Measurements from ENCODE around the gene TRIM46. TPM values are rescaled to one million over a fixed set of nuclear protein-coding genes. Genes with fewer than 3 reads are reported as not detected.
A peak's percentile ranks its signal among the peaks of the same experiment; 100 is the strongest.

TRIM46 gene
- total and polyA plus RNA-seq, 9 of the 15 experiments (the other 6 are each of a cell fraction or from before 2014, with no cell fraction given): 0.05 to 0.60 (median 0.16) TPM; not detected in 3

DNA sequence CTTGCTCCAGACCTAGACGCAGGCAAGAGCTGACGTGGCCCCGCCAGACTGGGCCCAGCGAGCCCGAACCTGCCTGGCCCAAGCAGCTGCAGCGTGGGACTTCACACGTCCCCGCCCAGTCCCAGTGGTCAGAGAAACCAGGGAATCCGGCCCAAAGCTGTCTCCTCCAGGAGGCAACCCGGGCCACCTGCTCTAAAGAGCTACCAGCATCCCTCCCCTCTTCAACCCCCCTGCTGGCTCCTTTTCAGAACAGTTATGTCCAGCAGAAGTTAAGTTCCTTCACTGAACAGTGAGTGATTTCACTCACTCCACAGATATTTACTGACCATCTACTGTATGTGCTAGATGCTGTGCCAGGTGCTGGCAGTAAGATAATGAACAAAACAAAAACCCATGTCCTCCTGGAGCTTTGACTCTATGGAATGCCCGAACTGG lies 48.1 kb upstream of the TRIM46 start:
- no peaks in the 10 kb centered on the region for H3K9me3 ChIP-seq (replicated peaks; ENCODE audit: control insufficient read depth, insufficient read depth, low read depth, low read length)
- H3K4me2 ChIP-seq (ENCODE audit: insufficient read depth, low read length): no peak overlapping the region
- DNase-seq (ENCODE audit: extremely low read depth in 1 of 4, low spot score in 3 of 4) (no peak), FAIRE-seq (no peak), ATAC-seq (no peak)
- in situ Hi-C loops (cut with MboI): no loop called here
- H3K27me3 ChIP-seq (ENCODE audit: control insufficient read depth in 2 of 2, insufficient read depth in 2 of 2, low read length in 2 of 2): no peaks in the 10 kb centered on the region
- no peak for TF ChIP-seq KLF10 (CRISPR knock-in tag; IDR thresholded peaks at IDR 0.05)
- TF ChIP-seq, protein P1, sequence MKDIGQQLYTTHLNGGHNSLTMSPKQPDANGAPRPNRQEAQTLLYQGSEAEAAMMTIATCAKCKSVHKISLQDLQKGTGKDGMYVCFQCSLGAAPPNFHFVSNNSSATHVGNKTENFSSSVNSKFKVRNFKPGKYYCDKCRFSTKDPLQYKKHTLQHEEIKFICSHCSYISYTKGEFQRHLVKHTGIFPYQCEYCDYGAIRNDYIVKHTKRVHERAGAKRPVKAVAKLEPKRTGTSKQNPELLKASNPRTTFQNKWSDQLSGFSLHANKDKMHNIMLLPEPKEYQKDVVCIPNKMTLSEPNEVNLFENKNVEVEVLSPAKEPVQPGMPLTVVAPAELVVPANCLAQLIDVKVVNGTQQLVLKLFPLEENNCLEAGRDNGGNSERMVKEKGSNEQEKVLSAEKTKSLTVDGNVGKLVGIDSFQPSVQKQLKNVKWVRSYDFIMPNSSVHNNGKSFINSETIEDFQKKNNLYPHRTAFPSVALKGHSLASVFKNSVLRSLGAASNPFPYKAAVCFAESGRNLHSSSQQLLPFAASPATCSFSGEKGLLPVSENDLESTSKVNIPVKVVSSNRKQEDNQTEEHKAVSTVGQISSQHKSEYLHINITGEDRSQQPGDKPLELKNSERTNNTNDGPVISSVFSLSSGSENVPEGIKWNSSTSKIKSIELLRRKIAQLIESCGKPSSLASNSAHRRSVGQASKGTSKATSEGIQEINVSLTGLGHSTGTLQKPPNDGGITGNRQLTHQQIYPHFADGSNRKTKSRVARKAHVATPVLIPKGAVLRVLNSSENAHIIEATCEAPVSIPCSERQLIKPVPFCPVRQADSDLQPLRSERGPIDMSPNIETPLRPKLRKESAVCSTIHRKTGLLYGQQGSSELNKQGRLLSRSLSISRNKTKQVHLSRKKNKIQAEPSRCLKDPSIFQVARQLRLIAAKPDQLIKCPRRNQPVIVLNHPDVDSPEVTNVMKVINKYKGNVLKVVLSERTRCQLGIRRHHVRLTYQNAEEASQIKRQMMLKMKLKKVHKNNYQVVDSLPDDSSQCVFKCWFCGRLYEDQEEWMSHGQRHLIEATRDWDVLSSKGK (CRISPR knock-in tag; IDR thresholded peaks at IDR 0.05): no peak
- TF ChIP-seq, protein P2, sequence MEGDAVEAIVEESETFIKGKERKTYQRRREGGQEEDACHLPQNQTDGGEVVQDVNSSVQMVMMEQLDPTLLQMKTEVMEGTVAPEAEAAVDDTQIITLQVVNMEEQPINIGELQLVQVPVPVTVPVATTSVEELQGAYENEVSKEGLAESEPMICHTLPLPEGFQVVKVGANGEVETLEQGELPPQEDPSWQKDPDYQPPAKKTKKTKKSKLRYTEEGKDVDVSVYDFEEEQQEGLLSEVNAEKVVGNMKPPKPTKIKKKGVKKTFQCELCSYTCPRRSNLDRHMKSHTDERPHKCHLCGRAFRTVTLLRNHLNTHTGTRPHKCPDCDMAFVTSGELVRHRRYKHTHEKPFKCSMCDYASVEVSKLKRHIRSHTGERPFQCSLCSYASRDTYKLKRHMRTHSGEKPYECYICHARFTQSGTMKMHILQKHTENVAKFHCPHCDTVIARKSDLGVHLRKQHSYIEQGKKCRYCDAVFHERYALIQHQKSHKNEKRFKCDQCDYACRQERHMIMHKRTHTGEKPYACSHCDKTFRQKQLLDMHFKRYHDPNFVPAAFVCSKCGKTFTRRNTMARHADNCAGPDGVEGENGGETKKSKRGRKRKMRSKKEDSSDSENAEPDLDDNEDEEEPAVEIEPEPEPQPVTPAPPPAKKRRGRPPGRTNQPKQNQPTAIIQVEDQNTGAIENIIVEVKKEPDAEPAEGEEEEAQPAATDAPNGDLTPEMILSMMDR (IDR thresholded peaks at IDR 0.05 in 2 of 3, conservative IDR thresholded peaks at IDR 0.05 in 1 of 3; ENCODE audit: insufficient read depth in 2 of 3, low read depth in 1 of 3, low read length in 3 of 3): 0 out of 6 replicates have a peak, but pooled peaks of 1 of the 3 experiments have one; percentile 9
- TF ChIP-seq CC2D1A (IDR thresholded peaks at IDR 0.05): no peak
- TF ChIP-seq, protein P3, sequence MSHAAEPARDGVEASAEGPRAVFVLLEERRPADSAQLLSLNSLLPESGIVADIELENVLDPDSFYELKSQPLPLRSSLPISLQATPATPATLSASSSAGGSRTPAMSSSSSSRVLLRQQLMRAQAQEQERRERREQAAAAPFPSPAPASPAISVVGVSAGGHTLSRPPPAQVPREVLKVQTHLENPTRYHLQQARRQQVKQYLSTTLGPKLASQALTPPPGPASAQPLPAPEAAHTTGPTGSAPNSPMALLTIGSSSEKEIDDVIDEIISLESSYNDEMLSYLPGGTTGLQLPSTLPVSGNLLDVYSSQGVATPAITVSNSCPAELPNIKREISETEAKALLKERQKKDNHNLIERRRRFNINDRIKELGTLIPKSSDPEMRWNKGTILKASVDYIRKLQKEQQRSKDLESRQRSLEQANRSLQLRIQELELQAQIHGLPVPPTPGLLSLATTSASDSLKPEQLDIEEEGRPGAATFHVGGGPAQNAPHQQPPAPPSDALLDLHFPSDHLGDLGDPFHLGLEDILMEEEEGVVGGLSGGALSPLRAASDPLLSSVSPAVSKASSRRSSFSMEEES (CRISPR knock-in tag; IDR thresholded peaks at IDR 0.05): no peak
- TF ChIP-seq CCAR2 (IDR thresholded peaks at IDR 0.05; ENCODE audit: low read depth, low read length): no peak
- no peak overlapping the region for H2AFZ ChIP-seq (ENCODE audit: low read depth, low read length)
- peaks cover 2% of the 10 kb centered on the region; the same call in 1 of the 3 replicates for H3K79me2 ChIP-seq (ENCODE audit: control insufficient read depth, insufficient read depth, low read length)
- no peak overlapping the region for H3K4me3 ChIP-seq
- H3K27ac ChIP-seq (ENCODE audit: extremely low read depth, low read depth, low read length): no peak overlapping the region
- intact Hi-C loops (cut with micrococcal nuclease): no loop called here
- CTCF ChIA-PET (ENCODE audit: low intra/inter-chr PET ratio): no interaction called here
- BruUV-seq (replicated peaks): no TSS peak
- H3K4me1 ChIP-seq (replicated peaks in 1 of 2; ENCODE audit: control insufficient read depth in 2 of 2, insufficient read depth in 2 of 2, low read length in 2 of 2): peaks cover 46 to 63% of the 10 kb centered on the region in 2 experiments
- no peaks in the 10 kb centered on the region for H3K9me1 ChIP-seq (ENCODE audit: control insufficient read depth, insufficient read depth, low read length)
- H3K9ac ChIP-seq (ENCODE audit: insufficient read depth in 1 of 2, low read depth in 2 of 2, low read length in 2 of 2): peak overlapping the region in 1 of 2 experiments; percentile 41; a peak in 1 of 4 replicates
- WGBS (ENCODE audit: insufficient coverage, low coverage, missing lambda C conversion rate): 77% methylated on average over 8 of the region's 11 CpGs
- no peaks in the 10 kb centered on the region for H4K20me1 ChIP-seq (replicated peaks; ENCODE audit: control insufficient read depth, insufficient read depth, low read length)
- POLR2A ChIA-PET: interaction anchor here (0.7 to 1.5 kb wide), 3 partner anchors 9 to 17 kb away, joined by 3 read pairs; no protein-coding TSS in a partner anchor
- no peaks in the 10 kb centered on the region for H3K36me3 ChIP-seq (ENCODE audit: control insufficient read depth, insufficient read depth, low read length)
